B cell (primary cell): ENCODE data around the gene IFT27. TPM values are rescaled to one million over a fixed set of nuclear protein-coding genes. Genes with fewer than 3 reads are reported as not detected.

Experiments
- ATAC-seq: fragments of 200-7000 bp; cut with Tn5 transposase; one replicate; pipeline ENCODE4 v1.10.0; 2021; ENCODE audit warnings: low read depth, mild to moderate bottlenecking, moderate number of reproducible peaks, moderate library complexity
- CTCF ChIA-PET: fragments of 350-600 bp; sonication (Branson Sonifier 250); formaldehyde crosslinking; loops from one replicate; lab custom pipeline; 2021; ENCODE audit warnings: antibody characterized with exemption, inconsistent platforms; lab: Charles Lee
- POLR2A ChIA-PET: fragments of 350-600 bp; sonication (Branson Sonifier 250); formaldehyde crosslinking; loops from one replicate; lab custom pipeline; 2021; ENCODE audit warnings: antibody characterized with exemption; lab: Charles Lee
- DNase-seq: peaks from one replicate; pipeline ENCODE4 v3.0.0; 2013
- H2AFZ ChIP-seq: 2 replicates; pipeline ENCODE4 v1.6.1; 2012; ENCODE audit warnings: mild to moderate bottlenecking, low read depth, low read length; ENCODE audit not compliant: insufficient read depth, poor library complexity, severe bottlenecking
- H3K27ac ChIP-seq, 2 donors: 1 replicate in 1 of 2; 2 replicates in 1 of 2; pipeline ENCODE4 v1.5.1; 2012 to 2013; ENCODE audit warnings: low read length in 2 of 2, mild to moderate bottlenecking in 2 of 2, moderate library complexity in 1 of 2
- H3K27me3 ChIP-seq, 4 experiments: fragments of 200-600 bp in 1 of 4; sonication (generic) in 1 of 4; replicated peaks in 1 of 4; 1 replicate in 2 of 4; 2 replicates in 2 of 4; pipeline versions ENCODE4 v1.6.1 to v1.7.0; 2013 to 2016; ENCODE audit warnings: low read length in 3 of 4, mild to moderate bottlenecking in 2 of 4, mixed read lengths in 1 of 4, moderate library complexity in 1 of 4; ENCODE audit not compliant: insufficient read depth in 4 of 4, control insufficient read depth in 3 of 4; ENCODE audit errors: control extremely low read depth in 1 of 4
- H3K36me3 ChIP-seq, 2 experiments: replicated peaks in 1 of 2; 1 replicate in 1 of 2; 2 replicates in 1 of 2; pipeline versions ENCODE4 v1.6.1 to v1.7.1; 2013; ENCODE audit warnings: low read length in 1 of 2; ENCODE audit not compliant: insufficient read depth in 2 of 2, control insufficient read depth in 1 of 2; ENCODE audit errors: control extremely low read depth in 1 of 2, extremely low read depth in 1 of 2
- H3K4me1 ChIP-seq, 2 donors: fragments of 200-600 bp in 1 of 2; sonication (generic) in 1 of 2; 1 replicate in 1 of 2; 2 replicates in 1 of 2; pipeline versions ENCODE4 v1.5.1 to v1.6.1; 2013 to 2017; ENCODE audit warnings: low read length in 2 of 2; ENCODE audit not compliant: control insufficient read depth in 2 of 2, insufficient read depth in 2 of 2
- H3K4me2 ChIP-seq: replicated peaks from 2 replicates; pipeline ENCODE3; 2012; ENCODE audit warnings: mild to moderate bottlenecking, low read depth, low read length; ENCODE audit not compliant: poor library complexity, severe bottlenecking
- H3K4me3 ChIP-seq, 5 experiments: fragments of 200-600 bp in 1 of 5; sonication (generic) in 1 of 5; 1 replicate in 3 of 5; 2 replicates in 2 of 5; pipeline versions ENCODE4 v1.5.1 to v1.7.0; 2011 to 2016; ENCODE audit warnings: low read length in 4 of 5, mild to moderate bottlenecking in 4 of 5, low read depth in 2 of 5, control low read depth in 1 of 5, moderate library complexity in 1 of 5; ENCODE audit not compliant: insufficient read depth in 1 of 5; ENCODE audit errors: control extremely low read depth in 1 of 5, extremely low read depth in 1 of 5
- H3K79me2 ChIP-seq: fragments of 200-600 bp; sonication (generic); one replicate; pipeline ENCODE4 v1.6.0; 2016; ENCODE audit warnings: low read length; ENCODE audit not compliant: control insufficient read depth, insufficient read depth
- H3K9ac ChIP-seq: fragments of 200-600 bp; sonication (generic); 2 replicates; pipeline ENCODE4 v1.6.1; 2017; ENCODE audit warnings: mild to moderate bottlenecking, low read length, moderate library complexity
- H3K9me3 ChIP-seq, 3 donors: one replicate each; pipeline versions ENCODE4 v1.6.1 to v1.7.1; 2013; ENCODE audit warnings: low read length in 2 of 3; ENCODE audit not compliant: control insufficient read depth in 2 of 3, insufficient read depth in 1 of 3; ENCODE audit errors: control extremely low read depth in 1 of 3
- H4K20me1 ChIP-seq: 2 replicates; pipeline ENCODE4 v1.6.0; 2012; ENCODE audit warnings: mild to moderate bottlenecking, low read length; ENCODE audit not compliant: insufficient read depth, control insufficient read depth, poor library complexity, severe bottlenecking
- H3K27ac Mint-ChIP-seq: one replicate; pipeline ENCODE4 v1.8.0; 2021; ENCODE audit warnings: mixed read lengths
- H3K27me3 Mint-ChIP-seq: one replicate; pipeline ENCODE4 v1.8.0; 2021; ENCODE audit warnings: mixed read lengths
- H3K4me1 Mint-ChIP-seq: one replicate; pipeline ENCODE4 v1.8.0; 2021; ENCODE audit warnings: mixed read lengths
- H3K4me3 Mint-ChIP-seq: one replicate; pipeline ENCODE4 v1.8.0; 2021; ENCODE audit warnings: mixed read lengths
- H3K9me3 Mint-ChIP-seq: one replicate; pipeline ENCODE4 v1.8.0; 2022; ENCODE audit warnings: mixed read lengths; ENCODE audit not compliant: insufficient read depth
- EZH2 ChIP-seq: IDR thresholded peaks from 2 replicates; pipeline ENCODE4 v1.6.1; 2012; ENCODE audit warnings: borderline replicate concordance, low read depth, mild to moderate bottlenecking, moderate library complexity, low read length; ENCODE audit not compliant: insufficient read depth, poor library complexity, severe bottlenecking
- WGBS: methylation state at CpG from one replicate; pipeline ENCODE4 v1.1.5; 2013; ENCODE audit warnings: missing lambda C conversion rate; ENCODE audit not compliant: insufficient coverage; 5-methylcytosine and 5-hydroxymethylcytosine counted together
- intact Hi-C: fragments of 100-400 bp; cut with micrococcal nuclease; formaldehyde crosslinking; loops from one replicate; pipeline ENCODE4 v1.10.0; 2022
- polyA plus RNA-seq: library from polyadenylated mRNA; depleted of rRNA; stranded (reverse); fragments of >200 nt; gene quantifications from 2 replicates; pipeline ENCODE4 v1.2.3, GENCODE V29; 2012
- total RNA-seq, 2 donors: library from RNA; stranded (reverse); fragments of 120-200 nt in 1 of 2; gene quantifications; 1 replicate in 1 of 2; 2 replicates in 1 of 2; pipeline versions ENCODE4 v1.2.3 to v1.2.4, GENCODE V29; 2013 to 2022
- TF ChIP-seq, protein P1 (sequence below): fragments of 200-600 bp; IDR thresholded peaks from one replicate; pipeline ENCODE4 v1.8.0; 2022; ENCODE audit warnings: antibody characterized with exemption, mild to moderate bottlenecking

The IFT27 gene
- total and polyA plus RNA-seq, 2 donors (not counting 1 experiment from before 2014, with no cell fraction given) = 17.1 to 42.8 TPM

GRCh38 chr22:36741968-36742367 is 34.0 kb downstream of the IFT27 start:
- H3K4me3 Mint-ChIP-seq = no peak overlapping the region
- Histone ChIP-seq H3K36me3 (no peaks in the 10 kb centered on the region), H3K4me1 (no peaks in the 10 kb centered on the region), H3K4me2 (no peak overlapping the region), H3K27ac (no peak overlapping the region), H3K79me2 (no peaks in the 10 kb centered on the region), H3K9ac (no peak overlapping the region), H3K9me3 (peaks cover 0 to 5% (median 0%) of the 10 kb centered on the region in 3 donors), H4K20me1 (no peaks in the 10 kb centered on the region), H2AFZ (no peak overlapping the region), H3K27me3 (peaks cover 0 to 21% (median 0%) of the 10 kb centered on the region in 4 experiments), H3K4me3 (no peak overlapping the region)
- WGBS = 88% methylated on average over 5 of the region's 6 CpGs
- no peaks in the 10 kb centered on the region for H3K9me3 Mint-ChIP-seq
- ChIA-PET CTCF (interaction anchor here (1.1 to 1.4 kb wide), 3 partner anchors 15 to 464 kb away, joined by 3 to 4 read pairs (median 3); no protein-coding TSS in a partner anchor), POLR2A (interaction anchor here (0.7 kb wide), 1 partner anchor 119 kb away, joined by 3 read pairs; no protein-coding TSS in a partner anchor)
- H3K27ac Mint-ChIP-seq = no peak overlapping the region
- TF ChIP-seq, protein P1, sequence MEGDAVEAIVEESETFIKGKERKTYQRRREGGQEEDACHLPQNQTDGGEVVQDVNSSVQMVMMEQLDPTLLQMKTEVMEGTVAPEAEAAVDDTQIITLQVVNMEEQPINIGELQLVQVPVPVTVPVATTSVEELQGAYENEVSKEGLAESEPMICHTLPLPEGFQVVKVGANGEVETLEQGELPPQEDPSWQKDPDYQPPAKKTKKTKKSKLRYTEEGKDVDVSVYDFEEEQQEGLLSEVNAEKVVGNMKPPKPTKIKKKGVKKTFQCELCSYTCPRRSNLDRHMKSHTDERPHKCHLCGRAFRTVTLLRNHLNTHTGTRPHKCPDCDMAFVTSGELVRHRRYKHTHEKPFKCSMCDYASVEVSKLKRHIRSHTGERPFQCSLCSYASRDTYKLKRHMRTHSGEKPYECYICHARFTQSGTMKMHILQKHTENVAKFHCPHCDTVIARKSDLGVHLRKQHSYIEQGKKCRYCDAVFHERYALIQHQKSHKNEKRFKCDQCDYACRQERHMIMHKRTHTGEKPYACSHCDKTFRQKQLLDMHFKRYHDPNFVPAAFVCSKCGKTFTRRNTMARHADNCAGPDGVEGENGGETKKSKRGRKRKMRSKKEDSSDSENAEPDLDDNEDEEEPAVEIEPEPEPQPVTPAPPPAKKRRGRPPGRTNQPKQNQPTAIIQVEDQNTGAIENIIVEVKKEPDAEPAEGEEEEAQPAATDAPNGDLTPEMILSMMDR = no peak
- TF ChIP-seq EZH2 = no peak
- DNase-seq (no peak), ATAC-seq (no peak)
- peaks cover 35% of the 10 kb centered on the region for H3K27me3 Mint-ChIP-seq
- no peaks in the 10 kb centered on the region for H3K4me1 Mint-ChIP-seq
- intact Hi-C loops = no loop called here

GRCh38 chr22:36741204-36741793 is 34.6 kb downstream of the IFT27 start:
- Mint-ChIP-seq H3K27ac (no peak overlapping the region), H3K27me3 (peaks cover 42% of the 10 kb centered on the region), H3K9me3 (no peaks in the 10 kb centered on the region), H3K4me3 (no peak overlapping the region), H3K4me1 (no peaks in the 10 kb centered on the region)
- Histone ChIP-seq H3K4me1 (no peaks in the 10 kb centered on the region), H3K9ac (no peak overlapping the region), H3K4me3 (no peak overlapping the region), H3K27ac (no peak overlapping the region), H3K27me3 (peaks cover 0 to 21% (median 1%) of the 10 kb centered on the region in 4 experiments), H3K9me3 (peaks cover 0 to 9% (median 0%) of the 10 kb centered on the region in 3 donors), H3K79me2 (no peaks in the 10 kb centered on the region), H4K20me1 (no peaks in the 10 kb centered on the region), H3K4me2 (no peak overlapping the region), H3K36me3 (no peaks in the 10 kb centered on the region), H2AFZ (no peak overlapping the region)
- ChIA-PET POLR2A (interaction anchor here (0.7 kb wide), 1 partner anchor 118 kb away, joined by 3 read pairs; no protein-coding TSS in a partner anchor), CTCF (interaction anchor here (1.3 kb wide), 1 partner anchor 16 kb away, joined by 3 read pairs; no protein-coding TSS in a partner anchor)
- intact Hi-C loops = no loop called here
- TF ChIP-seq, protein P1 = no peak
- TF ChIP-seq EZH2 = no peak
- WGBS = 87% methylated on average over 6 of the region's 8 CpGs
- no peak for DNase-seq
- ATAC-seq = no peak
